Stimulated activated CD4-positive, alpha-beta T cell treated with anti-CD3 and anti-CD28 coated beads, Interleukin-1b, Interleukin-23, amount 100 ng/mL, for 24 hours (primary cell): ENCODE measurements around the gene HAPSTR1.

Experiments
- DNase-seq, 4 experiments: peaks; one replicate each; pipeline ENCODE4 v3.0.0-alpha.2; 2020; ENCODE audit warnings: low read depth in 4 of 4, low spot score in 1 of 4

Gene HAPSTR1

GRCh38 chr16:9095656-9096397 is 4.4 kb downstream of the HAPSTR1 start:
- DNase-seq = no peak

DNA sequence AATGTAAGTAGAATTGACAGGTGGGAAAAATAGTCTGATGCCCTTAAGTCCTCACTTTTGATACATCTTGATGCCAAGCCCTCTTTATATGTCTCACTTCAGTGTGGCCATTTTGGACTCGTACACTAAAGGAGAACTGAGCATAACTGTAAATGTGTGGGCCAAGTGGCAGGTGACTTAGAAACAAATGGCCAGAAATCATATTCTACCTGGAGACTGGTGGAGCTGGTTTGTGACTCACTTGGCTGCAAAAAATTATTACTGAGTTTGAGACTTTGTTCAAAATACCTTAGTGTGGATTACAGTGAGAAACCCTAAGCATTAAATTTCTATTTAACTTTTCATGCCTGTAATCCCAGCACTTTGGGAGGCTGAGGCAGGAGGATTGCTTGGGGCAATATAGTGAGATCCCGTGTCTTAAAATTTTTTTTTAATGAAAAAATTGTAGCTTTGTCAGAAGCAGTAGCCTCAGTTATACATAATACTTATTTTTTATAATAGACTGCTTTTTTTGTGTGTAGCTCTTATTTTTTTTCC is 5.0 kb downstream of the HAPSTR1 start:
- no peak for DNase-seq

GRCh38 chr16:9097266-9098219 is 6.1 kb downstream of the HAPSTR1 start:
- no peak for DNase-seq

- DNase-seq = no peak
These were observed 7.1 kb downstream of the HAPSTR1 start for GRCh38 chr16:9098377-9099090.

DNA sequence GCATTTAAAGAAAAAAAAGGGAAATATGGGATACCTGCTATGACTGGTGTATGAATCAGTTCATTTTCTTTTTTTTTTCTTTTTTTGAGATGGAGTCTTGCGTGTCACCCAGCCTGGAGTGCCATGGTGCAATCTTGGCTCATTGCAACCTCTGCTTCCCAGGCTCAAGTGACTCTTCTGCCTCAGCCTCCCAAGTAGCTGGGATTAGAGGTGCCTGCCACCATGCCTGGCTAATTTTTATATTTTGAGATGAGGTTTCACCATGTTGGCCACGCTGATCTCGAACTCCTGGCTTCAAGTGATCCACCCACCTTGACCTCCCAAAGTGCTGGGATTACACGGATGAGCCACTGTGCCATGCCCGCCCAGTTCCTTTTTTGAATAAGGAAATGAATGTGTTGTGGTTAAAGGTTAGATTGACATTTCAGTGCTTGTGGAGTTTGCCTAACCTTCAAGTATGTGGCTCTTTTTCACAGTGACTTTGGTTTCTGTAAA is 7.7 kb downstream of the HAPSTR1 start:
- DNase-seq = no peak

- no peak for DNase-seq
These were observed 10.9 kb downstream of the HAPSTR1 start for GRCh38 chr16:9102379-9102778.

GRCh38 chr16:9102943-9103342 is 11.5 kb downstream of the HAPSTR1 start:
- no peak for DNase-seq

- DNase-seq = no peak
These were observed 12.1 kb downstream of the HAPSTR1 start for GRCh38 chr16:9103546-9103945.

- DNase-seq = no peak
These were observed 13.7 kb downstream of the HAPSTR1 start for GRCh38 chr16:9105189-9105588.

GRCh38 chr16:9107025-9107970 is 15.9 kb downstream of the HAPSTR1 start:
- no peak for DNase-seq

GRCh38 chr16:9109255-9109654 is 17.8 kb downstream of the HAPSTR1 start:
- no peak for DNase-seq

DNA sequence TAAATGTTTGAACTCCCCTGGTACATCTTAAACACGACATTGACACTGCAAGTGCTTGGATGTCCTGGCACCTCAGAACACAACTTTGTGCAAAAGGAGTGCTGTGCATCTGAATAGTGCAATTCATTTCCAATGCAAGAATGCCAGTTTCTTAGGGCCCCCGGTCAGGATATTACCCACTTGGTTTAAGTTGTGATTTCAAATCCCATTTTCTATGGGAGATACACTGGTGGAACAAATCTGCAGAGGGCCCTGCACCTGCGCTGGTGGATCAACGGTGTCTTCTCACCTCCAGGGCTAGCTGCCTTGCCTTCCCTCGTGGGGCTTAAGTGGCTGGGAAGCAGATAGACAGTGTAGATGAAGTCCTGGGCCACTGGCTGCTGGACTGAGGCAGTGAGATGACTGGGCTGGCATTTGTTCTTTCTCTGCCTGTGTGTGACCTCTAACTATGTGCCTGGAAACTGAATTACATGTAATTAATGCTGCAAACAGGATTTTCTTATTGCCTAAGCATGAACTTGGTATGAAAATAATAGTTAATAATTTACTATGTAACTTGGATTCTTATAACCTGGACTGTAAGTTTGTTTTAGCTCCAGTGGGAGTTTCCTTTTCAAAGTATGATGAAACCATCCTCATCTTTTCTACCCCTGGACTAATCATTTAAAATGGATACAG is 20.9 kb downstream of the HAPSTR1 start:
- no peak for DNase-seq

DNA sequence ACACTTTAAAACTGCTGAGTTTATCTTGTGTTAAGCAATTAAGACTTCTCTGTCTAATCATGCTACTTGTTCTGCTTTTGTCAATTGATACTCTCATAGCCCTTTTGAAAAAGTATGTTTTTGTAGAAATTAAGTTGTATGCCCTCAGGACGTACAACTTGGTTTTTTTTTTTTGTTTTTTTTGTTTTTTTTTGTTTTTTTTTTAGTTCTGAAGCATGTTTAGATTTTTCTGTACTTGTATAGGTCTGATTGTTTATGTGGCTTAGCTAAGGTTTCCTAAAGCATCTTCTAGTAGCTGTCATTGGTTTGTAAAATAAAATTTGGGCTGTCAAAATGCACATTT is 21.4 kb downstream of the HAPSTR1 start:
- DNase-seq = no peak

DNA sequence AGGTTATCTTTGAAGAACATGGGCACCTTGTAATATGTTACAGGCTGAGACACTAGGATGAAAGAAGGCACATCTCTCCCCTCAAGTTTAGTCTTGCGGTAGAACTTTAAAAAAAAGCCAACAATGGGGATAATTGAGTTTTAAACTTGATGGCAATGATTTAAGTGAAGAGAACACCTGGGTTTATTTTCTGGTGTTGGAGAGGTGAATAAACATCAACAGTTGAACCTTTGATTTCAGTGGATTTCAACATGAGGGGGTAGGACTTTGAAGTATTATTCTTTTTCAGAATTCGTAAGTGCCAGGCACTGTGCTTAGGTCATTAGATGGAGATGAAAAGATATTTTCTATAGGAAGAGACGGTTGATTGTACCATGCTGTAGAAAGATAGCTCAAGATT is 22.3 kb downstream of the HAPSTR1 start:
- no peak for DNase-seq

DNA sequence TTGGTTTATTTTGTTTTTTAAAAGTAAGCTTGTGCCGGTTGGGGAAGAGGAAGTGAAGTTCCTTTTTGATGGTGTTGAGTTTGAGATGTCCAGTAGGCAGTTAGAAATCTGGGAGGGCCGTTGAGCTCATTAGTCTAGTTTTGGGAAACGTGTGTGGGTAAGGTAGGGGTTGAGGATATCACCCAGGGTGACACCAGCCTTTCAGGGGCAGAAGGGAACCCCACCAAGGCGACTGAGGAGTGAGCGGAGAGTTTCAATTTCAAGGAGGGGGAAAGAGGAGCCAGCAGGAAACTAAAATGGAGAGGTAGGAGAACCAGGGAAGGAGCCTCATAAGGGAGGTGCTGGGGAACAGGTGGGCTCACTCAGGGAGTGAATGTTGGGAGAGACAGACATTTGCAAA is 22.7 kb downstream of the HAPSTR1 start:
- DNase-seq = no peak

DNA sequence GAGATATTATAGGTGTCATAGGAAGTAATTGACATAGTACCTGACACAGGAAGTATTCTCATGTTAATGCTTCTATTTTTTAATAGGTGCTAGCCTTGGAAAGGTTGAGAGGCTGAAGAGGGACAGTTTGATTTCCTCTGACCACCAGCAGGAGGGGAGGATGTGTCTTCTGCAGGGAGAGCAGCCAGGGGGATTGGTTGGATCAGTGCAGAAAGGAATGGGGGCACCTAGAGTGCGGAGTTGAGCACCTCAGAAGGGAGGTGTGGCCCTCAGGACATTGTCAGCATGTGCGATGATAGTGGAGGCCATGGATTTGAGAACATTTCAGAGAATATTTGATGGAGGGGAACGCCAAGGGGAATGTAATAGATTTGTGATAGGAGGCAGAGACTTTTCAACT is 23.4 kb downstream of the HAPSTR1 start:
- DNase-seq = no peak

- no peak for DNase-seq
These were observed 23.8 kb downstream of the HAPSTR1 start for GRCh38 chr16:9115277-9115676.

DNA sequence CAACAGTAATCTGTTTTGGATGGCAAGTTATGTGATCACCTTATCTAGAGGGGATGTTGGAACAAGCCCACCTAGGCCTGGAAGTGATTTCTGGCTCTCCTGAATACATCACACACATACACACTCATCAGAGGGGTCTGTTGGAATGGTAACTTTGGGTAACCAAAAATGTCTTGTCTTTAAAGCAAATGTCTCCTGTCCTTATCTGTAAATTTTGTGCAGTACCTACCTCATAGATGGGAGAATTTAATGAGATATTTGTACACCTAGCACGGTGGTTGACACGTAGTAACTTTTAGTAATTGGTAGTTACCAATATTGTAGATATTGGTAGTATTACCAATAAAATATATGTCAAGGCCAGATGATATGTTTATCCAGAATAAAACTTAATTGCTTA is 24.7 kb downstream of the HAPSTR1 start:
- no peak for DNase-seq

- no peak for DNase-seq
These were observed 26.7 kb downstream of the HAPSTR1 start for GRCh38 chr16:9118170-9118569.

GRCh38 chr16:9119795-9120194 is 28.4 kb downstream of the HAPSTR1 start:
- DNase-seq = no peak
